GM19438 (cell line): ENCODE data around the gene TMA16.

Experiments
- ATAC-seq: cut with Tn5 transposase; IDR thresholded peaks from one replicate; pipeline ENCODE4 v1.9.1; 2021; ENCODE audit warnings: low read depth; ENCODE audit not compliant: unreplicated experiment

The TMA16 gene

GRCh38 chr4:163558539-163559044 lies 64.1 kb downstream of the TMA16 start:
- ATAC-seq, result peak; percentile 65

GRCh38 chr4:163562496-163562895 lies 68.0 kb downstream of the TMA16 start:
- no peak for ATAC-seq

GRCh38 chr4:163563592-163563991 lies 69.1 kb downstream of the TMA16 start:
- no peak for ATAC-seq

- ATAC-seq, result no peak
Observed at GRCh38 chr4:163564221-163564720, 69.8 kb downstream of the TMA16 start.

GRCh38 chr4:163565226-163566135 lies 71.0 kb downstream of the TMA16 start:
- no peak for ATAC-seq

GRCh38 chr4:163566257-163566796 lies 71.8 kb downstream of the TMA16 start:
- no peak for ATAC-seq

- ATAC-seq, result peak; percentile 72
Observed at GRCh38 chr4:163568843-163569242, 74.4 kb downstream of the TMA16 start.
